Vagina (tissue), 2 donors: ENCODE results near the gene RTN1. TPM values are rescaled to one million over a fixed set of nuclear protein-coding genes. Genes with fewer than 3 reads are reported as not detected.

Experiments used
- DNase-seq, 2 donors: peaks; one replicate each; pipeline ENCODE4 v3.0.0-alpha.2; 2017; ENCODE audit errors: extremely low spot score in 2 of 2
- H3K27ac ChIP-seq: fragments of 200-600 bp; sonication (generic); one replicate; pipeline ENCODE4 v1.5.1; 2019
- H3K27me3 ChIP-seq: fragments of 200-600 bp; sonication (generic); one replicate; pipeline ENCODE4 v1.5.1; 2019
- H3K36me3 ChIP-seq, 2 donors: fragments of 200-600 bp; sonication (generic); one replicate each; pipeline ENCODE4 v1.5.1; 2017 to 2019
- H3K4me1 ChIP-seq: fragments of 200-600 bp; sonication (generic); one replicate; pipeline ENCODE4 v1.5.1; 2019
- H3K4me3 ChIP-seq, 2 donors: fragments of 200-600 bp; sonication (generic); 1 replicate in 1 of 2; 2 replicates in 1 of 2; pipeline ENCODE4 v1.5.1; 2016 to 2019
- H3K9me3 ChIP-seq: fragments of 200-600 bp; sonication (generic); one replicate; pipeline ENCODE4 v1.5.1; 2019
- CTCF ChIP-seq, 3 experiments: fragments of 450-650 bp in 2 of 3; fragments of 200-600 bp in 1 of 3; sonication (generic) in 1 of 3; IDR thresholded peaks; one replicate each; pipeline ENCODE4 v1.5.1; 2017 to 2019; ENCODE audit warnings: antibody characterized with exemption in 3 of 3, mild to moderate bottlenecking in 2 of 3, moderate library complexity in 2 of 3
- POLR2A ChIP-seq, 2 donors: fragments of 450-650 bp; IDR thresholded peaks; one replicate each; pipeline ENCODE4 v1.6.1; 2017; ENCODE audit warnings: antibody characterized with exemption in 2 of 2, mild to moderate bottlenecking in 2 of 2, moderate library complexity in 2 of 2
- POLR2AphosphoS5 ChIP-seq, 2 donors: sonication (generic); formaldehyde crosslinking; IDR thresholded peaks; one replicate each; pipeline ENCODE4 v1.9.0; 2017; ENCODE audit warnings: antibody characterized with exemption in 2 of 2, mild to moderate bottlenecking in 2 of 2, low read depth in 1 of 2; ENCODE audit not compliant: insufficient read depth in 1 of 2
- intact Hi-C: fragments of 100-400 bp; cut with DNase I; formaldehyde crosslinking; loops from one replicate; pipeline ENCODE4 v1.15.1; 2023
- total RNA-seq: library from RNA; depleted of rRNA; stranded (reverse); fragments of >200 nt; gene quantifications from one replicate; pipeline ENCODE4 v1.2.3, GENCODE V29; 2016

Gene RTN1
- total RNA-seq, 1 donor from 2014 or later, result 24.8 TPM

DNA sequence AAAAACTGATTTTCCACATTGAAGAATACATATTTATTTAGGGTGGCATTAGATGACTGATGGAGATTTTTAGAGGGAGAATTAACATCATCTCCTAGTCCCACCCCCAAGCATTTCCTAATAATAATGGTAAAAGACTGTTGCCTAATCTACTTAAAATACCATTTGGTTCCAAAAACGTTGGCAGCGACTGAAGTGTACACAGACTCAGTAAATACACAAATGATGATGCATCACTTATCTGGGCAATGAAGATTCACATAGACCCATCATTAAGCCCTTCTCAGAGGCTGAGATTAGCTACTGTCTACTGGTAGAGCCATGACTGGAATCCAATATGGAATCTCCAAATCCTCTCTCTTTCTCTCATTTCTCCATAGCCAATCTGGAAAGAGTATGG lies 18.2 kb downstream of the RTN1 start:
- Histone ChIP-seq H3K4me3 (no peak overlapping the region), H3K36me3 (no peaks in the 10 kb centered on the region), H3K27me3 (no peaks in the 10 kb centered on the region), H3K27ac (no peak overlapping the region), H3K4me1 (no peaks in the 10 kb centered on the region), H3K9me3 (no peaks in the 10 kb centered on the region)
- TF ChIP-seq POLR2AphosphoS5 (IDR thresholded peaks at IDR 0.05; ENCODE audit: insufficient read depth in 1 of 2, low read depth in 1 of 2) (no peak), POLR2A (IDR thresholded peaks at IDR 0.05) (no peak), CTCF (IDR thresholded peaks at IDR 0.05) (no peak)
- intact Hi-C loops, result no loop called here
- no peak for DNase-seq

DNA sequence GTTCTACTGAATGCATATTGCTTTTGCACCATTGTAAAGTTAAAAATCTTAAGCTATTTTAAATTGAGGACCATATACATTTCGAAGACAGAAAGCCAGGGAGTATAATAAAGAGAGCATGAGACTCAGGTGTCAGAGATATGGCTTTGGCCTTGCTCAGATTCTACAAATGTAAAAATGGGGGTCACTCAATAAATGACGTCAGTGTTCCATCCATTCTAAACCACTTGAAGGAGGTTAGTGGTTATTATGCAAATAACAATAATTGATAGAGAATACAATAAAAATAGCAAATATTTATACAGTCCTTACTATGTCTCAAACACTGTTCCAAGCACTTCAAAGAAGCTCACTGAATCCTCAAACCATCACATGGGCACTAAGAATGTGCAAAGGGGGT lies 20.1 kb downstream of the RTN1 start:
- intact Hi-C loops, result no loop called here
- no peak for TF ChIP-seq POLR2A (IDR thresholded peaks at IDR 0.05)
- TF ChIP-seq CTCF (IDR thresholded peaks at IDR 0.05), result no peak
- no peak for TF ChIP-seq POLR2AphosphoS5 (IDR thresholded peaks at IDR 0.05; ENCODE audit: insufficient read depth in 1 of 2, low read depth in 1 of 2)
- Histone ChIP-seq H3K4me3 (no peak overlapping the region), H3K27ac (no peak overlapping the region), H3K9me3 (no peaks in the 10 kb centered on the region), H3K36me3 (no peaks in the 10 kb centered on the region), H3K27me3 (no peaks in the 10 kb centered on the region), H3K4me1 (no peaks in the 10 kb centered on the region)
- no peak for DNase-seq

- H3K4me3 ChIP-seq, result no peak overlapping the region
- H3K9me3 ChIP-seq, result no peaks in the 10 kb centered on the region
- TF ChIP-seq POLR2AphosphoS5 (IDR thresholded peaks at IDR 0.05; ENCODE audit: insufficient read depth in 1 of 2, low read depth in 1 of 2), result no peak
- no peak for TF ChIP-seq CTCF (IDR thresholded peaks at IDR 0.05)
- no peak for TF ChIP-seq POLR2A (IDR thresholded peaks at IDR 0.05)
- DNase-seq, result no peak
- H3K4me1 ChIP-seq, result no peaks in the 10 kb centered on the region
- intact Hi-C loops, result no loop called here
- no peaks in the 10 kb centered on the region for H3K36me3 ChIP-seq
- H3K27ac ChIP-seq, result no peak overlapping the region
- no peaks in the 10 kb centered on the region for H3K27me3 ChIP-seq
These were observed 21.0 kb downstream of the RTN1 start for GRCh38 chr14:59849411-59850130.

DNA sequence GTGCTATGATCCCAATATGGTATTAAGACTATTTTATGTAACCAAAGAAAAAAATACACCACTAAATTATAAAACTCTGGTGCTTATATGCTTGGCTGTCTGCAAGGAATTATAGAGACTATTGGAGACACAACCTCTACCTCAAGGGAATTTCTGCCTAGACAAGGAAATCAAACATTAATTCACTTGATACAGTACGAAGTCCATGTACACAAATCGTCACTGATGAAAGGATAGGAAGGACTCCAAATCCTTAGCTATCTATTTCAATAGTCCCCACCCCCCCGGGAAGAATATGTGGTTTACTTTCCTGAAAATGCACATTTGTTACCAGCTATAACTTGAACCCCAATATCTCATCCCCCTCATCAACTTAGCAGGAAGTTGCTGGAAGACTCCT lies 21.9 kb downstream of the RTN1 start:
- H3K27ac ChIP-seq, result no peak overlapping the region
- intact Hi-C loops, result no loop called here
- H3K4me3 ChIP-seq, result no peak overlapping the region
- no peaks in the 10 kb centered on the region for H3K4me1 ChIP-seq
- H3K36me3 ChIP-seq, result no peaks in the 10 kb centered on the region
- no peak for DNase-seq
- TF ChIP-seq POLR2AphosphoS5 (IDR thresholded peaks at IDR 0.05; ENCODE audit: insufficient read depth in 1 of 2, low read depth in 1 of 2), result no peak
- TF ChIP-seq CTCF (IDR thresholded peaks at IDR 0.05), result no peak
- TF ChIP-seq POLR2A (IDR thresholded peaks at IDR 0.05), result no peak
- no peaks in the 10 kb centered on the region for H3K27me3 ChIP-seq
- no peaks in the 10 kb centered on the region for H3K9me3 ChIP-seq

- no peak for TF ChIP-seq POLR2A (IDR thresholded peaks at IDR 0.05)
- TF ChIP-seq CTCF (IDR thresholded peaks at IDR 0.05), result no peak
- no peak for TF ChIP-seq POLR2AphosphoS5 (IDR thresholded peaks at IDR 0.05; ENCODE audit: insufficient read depth in 1 of 2, low read depth in 1 of 2)
- Histone ChIP-seq H3K36me3 (no peaks in the 10 kb centered on the region), H3K27ac (no peak overlapping the region), H3K27me3 (no peaks in the 10 kb centered on the region), H3K9me3 (no peaks in the 10 kb centered on the region), H3K4me3 (no peak overlapping the region), H3K4me1 (no peaks in the 10 kb centered on the region)
- intact Hi-C loops, result no loop called here
- no peak for DNase-seq
These were observed 22.9 kb downstream of the RTN1 start for GRCh38 chr14:59847711-59848110.
